ENCODE measurements around the gene BCAR3.

The BCAR3 gene

GRCh38 chr1:93549131-93549530 is 132.5 kb downstream of the BCAR3 start (continued):
- TF ChIP-seq GLI2 (tag by site-specific recombination; IDR thresholded peaks at IDR 0.05; ENCODE audit: borderline replicate concordance, low read depth): no peak
- TF ChIP-seq ZNF302 (tag by site-specific recombination; IDR thresholded peaks at IDR 0.05; ENCODE audit: low read depth): no peak
- no peak for TF ChIP-seq ZFHX2 (tag by site-specific recombination; conservative IDR thresholded peaks at IDR 0.05)
- no peak for TF ChIP-seq ZNF366 (tag by site-specific recombination; conservative IDR thresholded peaks at IDR 0.05)
- TF ChIP-seq ZNF274 (IDR thresholded peaks at IDR 0.05; ENCODE audit: low read length): no peak
- TF ChIP-seq ZNF274 (tag by site-specific recombination; IDR thresholded peaks at IDR 0.05; ENCODE audit: borderline replicate concordance): no peak
- TF ChIP-seq ZNF280C (tag by site-specific recombination; IDR thresholded peaks at IDR 0.05): no peak
- no peak for TF ChIP-seq ZNF555 (tag by site-specific recombination; conservative IDR thresholded peaks at IDR 0.05)
- no peak for TF ChIP-seq ZNF174 (tag by site-specific recombination; IDR thresholded peaks at IDR 0.05)
- no peak for TF ChIP-seq ZNF624 (tag by site-specific recombination; IDR thresholded peaks at IDR 0.05)
- TF ChIP-seq BCL11B (tag by site-specific recombination; IDR thresholded peaks at IDR 0.05; ENCODE audit: low read depth): no peak
- no peak for TF ChIP-seq ZNF585B (tag by site-specific recombination; IDR thresholded peaks at IDR 0.05)

DNA sequence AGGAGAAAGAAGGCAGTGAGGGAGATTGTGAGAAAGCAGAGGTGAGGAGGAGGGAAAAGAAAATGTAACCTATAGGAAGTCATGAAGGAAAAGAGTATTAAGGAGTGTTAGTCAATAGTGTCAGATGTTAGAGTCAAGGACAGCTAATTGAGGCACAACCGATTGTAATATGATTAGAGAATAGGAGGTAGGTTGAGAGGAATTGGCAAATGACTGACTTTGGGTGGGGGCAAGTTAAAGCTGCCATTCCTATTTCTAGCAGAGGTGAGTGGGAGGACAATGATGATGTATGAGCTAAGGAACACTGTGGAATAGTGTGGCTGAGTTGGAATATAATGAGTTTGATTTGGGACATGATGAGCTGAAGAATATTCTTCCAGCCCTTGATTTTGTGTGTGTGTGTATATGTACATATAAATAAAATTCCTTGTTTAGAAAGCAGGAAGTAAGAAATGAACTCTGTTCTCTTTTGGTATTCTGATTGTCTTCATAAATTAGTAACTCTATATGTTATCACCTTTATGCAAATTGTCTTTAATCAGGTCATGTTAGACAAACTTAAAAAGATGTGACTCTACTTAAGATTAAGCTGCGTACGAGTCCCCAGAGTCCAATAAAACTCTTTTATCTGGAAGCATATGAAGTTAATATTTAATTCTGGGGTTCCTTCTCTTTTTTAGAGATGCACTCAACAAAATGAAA is 135.3 kb downstream of the BCAR3 start:
- TF ChIP-seq ZNF341 (tag by site-specific recombination; IDR thresholded peaks at IDR 0.05; ENCODE audit: low read depth): no peak
- no peak for TF ChIP-seq HOXD13 (CRISPR knock-in tag; IDR thresholded peaks at IDR 0.05; ENCODE audit: borderline replicate concordance)
- no peak for TF ChIP-seq OSR2 (tag by site-specific recombination; IDR thresholded peaks at IDR 0.05)
- TF ChIP-seq EGR2 (tag by site-specific recombination; IDR thresholded peaks at IDR 0.05; ENCODE audit: low read depth): peak; percentile 50
- peak; percentile 57 for TF ChIP-seq ZFHX2 (tag by site-specific recombination; conservative IDR thresholded peaks at IDR 0.05)
- no peak for TF ChIP-seq ZNF843 (tag by site-specific recombination; IDR thresholded peaks at IDR 0.05)
- peak; percentile 89 for TF ChIP-seq ZBTB17 (tag by site-specific recombination; IDR thresholded peaks at IDR 0.05)
- no peak for TF ChIP-seq ZNF214 (tag by site-specific recombination; IDR thresholded peaks at IDR 0.05; ENCODE audit: borderline replicate concordance)
- TF ChIP-seq, protein P1, sequence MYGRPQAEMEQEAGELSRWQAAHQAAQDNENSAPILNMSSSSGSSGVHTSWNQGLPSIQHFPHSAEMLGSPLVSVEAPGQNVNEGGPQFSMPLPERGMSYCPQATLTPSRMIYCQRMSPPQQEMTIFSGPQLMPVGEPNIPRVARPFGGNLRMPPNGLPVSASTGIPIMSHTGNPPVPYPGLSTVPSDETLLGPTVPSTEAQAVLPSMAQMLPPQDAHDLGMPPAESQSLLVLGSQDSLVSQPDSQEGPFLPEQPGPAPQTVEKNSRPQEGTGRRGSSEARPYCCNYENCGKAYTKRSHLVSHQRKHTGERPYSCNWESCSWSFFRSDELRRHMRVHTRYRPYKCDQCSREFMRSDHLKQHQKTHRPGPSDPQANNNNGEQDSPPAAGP (tag by site-specific recombination; IDR thresholded peaks at IDR 0.05): no peak
- no peak for TF ChIP-seq ZBTB21 (tag by site-specific recombination; IDR thresholded peaks at IDR 0.05)
- TF ChIP-seq, protein P2, sequence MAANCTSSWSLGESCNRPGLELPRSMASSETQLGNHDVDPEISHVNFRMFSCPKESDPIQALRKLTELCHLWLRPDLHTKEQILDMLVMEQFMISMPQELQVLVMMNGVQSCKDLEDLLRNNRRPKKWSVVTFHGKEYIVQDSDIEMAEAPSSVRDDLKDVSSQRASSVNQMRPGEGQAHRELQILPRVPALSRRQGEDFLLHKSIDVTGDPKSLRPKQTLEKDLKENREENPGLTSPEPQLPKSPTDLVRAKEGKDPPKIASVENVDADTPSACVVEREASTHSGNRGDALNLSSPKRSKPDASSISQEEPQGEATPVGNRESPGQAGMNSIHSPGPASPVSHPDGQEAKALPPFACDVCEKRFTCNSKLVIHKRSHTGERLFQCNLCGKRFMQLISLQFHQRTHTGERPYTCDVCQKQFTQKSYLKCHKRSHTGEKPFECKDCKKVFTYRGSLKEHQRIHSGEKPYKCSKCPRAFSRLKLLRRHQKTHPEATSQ (tag by site-specific recombination; IDR thresholded peaks at IDR 0.05): no peak
- no peak for TF ChIP-seq ZNF654 (tag by site-specific recombination; IDR thresholded peaks at IDR 0.05; ENCODE audit: low read depth)
- TF ChIP-seq SP2 (tag by site-specific recombination; IDR thresholded peaks at IDR 0.05): no peak
- no peak for TF ChIP-seq ZNF664 (tag by site-specific recombination; IDR thresholded peaks at IDR 0.05)
- no peak for TF ChIP-seq ZNF707 (tag by site-specific recombination; IDR thresholded peaks at IDR 0.05)
- TF ChIP-seq ZNF660 (tag by site-specific recombination; IDR thresholded peaks at IDR 0.05): no peak
- TF ChIP-seq ZNF621 (tag by site-specific recombination; IDR thresholded peaks at IDR 0.05): no peak
- no peak overlapping the region for H3K27ac ChIP-seq (ENCODE audit: extremely low read depth, low read depth, low read length)
- H3K4me1 ChIP-seq (ENCODE audit: control insufficient read depth, insufficient read depth, low read length): no peaks in the 10 kb centered on the region
- no peak overlapping the region for H3K4me3 ChIP-seq (ENCODE audit: low read depth, low read length)
- H3K36me3 ChIP-seq (ENCODE audit: control insufficient read depth in 2 of 2, insufficient read depth in 1 of 2, low read length in 2 of 2): peaks cover 0 to 29% of the 10 kb centered on the region in 2 experiments; a peak in 2 of 3 replicates
- POLR2A ChIA-PET: no interaction called here
- CTCF ChIA-PET: interaction anchor here (1.1 kb wide), 1 partner anchor 24 kb away, joined by 4 read pairs; no protein-coding TSS in a partner anchor
- H3K9me3 ChIP-seq (ENCODE audit: control insufficient read depth, insufficient read depth, low read depth, low read length): no peaks in the 10 kb centered on the region
